Mucosa of rectum (tissue), 2 donors: ENCODE results near the gene NBPF8.
"Not testable (repeated sequence)": the region's sequence is repeated elsewhere in the genome, so short reads cannot be mapped to it uniquely, and the experiment has no call there.

Source experiments
- H3K27ac ChIP-seq, 2 donors: one replicate each; pipeline ENCODE4 v1.7.0; 2013; ENCODE audit warnings: inconsistent platforms in 2 of 2, low read depth in 2 of 2, low read length in 2 of 2
- H3K27me3 ChIP-seq, 2 donors: one replicate each; pipeline ENCODE4 v1.7.0; 2013; ENCODE audit warnings: low read length in 2 of 2; ENCODE audit not compliant: control insufficient read depth in 2 of 2, insufficient read depth in 2 of 2
- H3K36me3 ChIP-seq, 2 donors: one replicate each; pipeline ENCODE4 v1.7.0; 2013; ENCODE audit warnings: low read length in 2 of 2; ENCODE audit not compliant: control insufficient read depth in 2 of 2, insufficient read depth in 2 of 2
- H3K4me1 ChIP-seq, 2 donors: one replicate each; pipeline ENCODE4 v1.7.0; 2013; ENCODE audit warnings: low read length in 2 of 2, mild to moderate bottlenecking in 1 of 2; ENCODE audit not compliant: control insufficient read depth in 2 of 2, insufficient read depth in 2 of 2
- H3K4me3 ChIP-seq, 2 donors: one replicate each; pipeline ENCODE4 v1.7.0; 2013; ENCODE audit warnings: low read length in 2 of 2
- H3K9ac ChIP-seq, 2 donors: one replicate each; pipeline ENCODE4 v1.7.0; 2013; ENCODE audit warnings: low read length in 2 of 2, low read depth in 1 of 2, mild to moderate bottlenecking in 1 of 2
- H3K9me3 ChIP-seq, 2 donors: one replicate each; pipeline ENCODE4 v1.7.0; 2013; ENCODE audit warnings: low read length in 2 of 2; ENCODE audit not compliant: control insufficient read depth in 2 of 2
- donor health status: healthy.
- donor health status: Normal muscosa, but diverticular disease.

Gene NBPF8

DNA sequence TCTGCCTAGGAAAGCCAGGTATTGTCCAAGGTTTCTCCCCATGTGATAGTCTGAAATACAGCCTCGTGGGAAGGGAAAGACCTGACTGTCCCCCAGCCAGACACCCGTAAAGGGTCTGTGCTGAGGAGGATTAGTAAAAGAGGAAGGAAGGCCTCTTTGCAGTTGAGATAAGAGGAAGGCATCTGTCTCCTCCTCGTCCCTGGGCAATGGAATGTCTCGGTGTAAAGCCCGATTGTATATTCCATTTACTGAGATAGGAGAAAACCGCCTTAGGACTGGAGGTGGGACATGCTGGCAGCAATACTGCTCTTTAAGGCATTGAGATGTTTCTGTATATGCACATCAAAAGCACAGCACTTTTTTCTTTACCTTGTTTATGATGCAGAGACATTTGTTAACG lies 10.2 kb downstream of the NBPF8 start:
- not testable (repeated sequence) for H3K27ac ChIP-seq, H3K9me3 ChIP-seq, H3K36me3 ChIP-seq, H3K4me3 ChIP-seq, H3K27me3 ChIP-seq, H3K9ac ChIP-seq, H3K4me1 ChIP-seq

DNA sequence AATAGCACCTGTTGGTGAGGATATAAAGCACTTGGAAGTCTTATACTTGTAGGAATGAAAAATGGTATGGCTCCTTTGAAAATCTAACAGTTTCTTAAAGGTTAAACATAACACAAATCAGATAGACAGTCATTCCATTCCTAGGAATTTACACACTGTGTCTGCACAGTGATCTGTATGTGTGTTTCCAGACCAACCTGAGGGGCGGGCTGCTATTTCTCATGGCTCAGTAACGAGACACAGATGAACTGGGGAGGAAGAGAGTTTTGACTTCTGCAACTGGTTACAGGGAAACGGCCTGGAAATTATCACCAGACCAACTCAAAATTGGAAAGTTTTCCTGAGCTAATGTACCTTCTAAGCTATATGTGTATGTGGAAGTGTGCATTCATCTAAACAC lies 16.8 kb downstream of the NBPF8 start:
- not testable (repeated sequence) for H3K4me1 ChIP-seq, H3K27ac ChIP-seq, H3K9ac ChIP-seq, H3K36me3 ChIP-seq, H3K4me3 ChIP-seq, H3K9me3 ChIP-seq, H3K27me3 ChIP-seq

DNA sequence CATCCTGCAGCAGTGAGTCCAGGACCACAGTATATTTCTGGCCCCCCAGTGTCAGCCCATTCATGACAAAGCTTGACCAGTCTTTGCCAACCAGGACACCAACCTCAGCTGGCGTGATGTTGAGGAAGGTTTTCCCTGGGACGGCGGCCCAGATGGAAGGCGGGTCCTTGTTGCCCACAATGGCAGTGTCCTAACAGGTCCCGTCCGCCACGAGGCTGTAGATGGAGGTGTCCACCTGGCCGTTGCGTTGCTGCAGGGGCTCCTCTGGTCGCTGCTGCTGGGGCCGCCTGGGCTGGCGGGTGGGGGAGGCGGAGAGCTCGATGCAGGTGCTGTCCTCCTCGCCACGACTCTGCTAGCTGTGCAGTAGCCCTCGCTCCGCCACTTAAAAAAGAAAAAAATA lies 19.0 kb downstream of the NBPF8 start:
- H3K4me3 ChIP-seq, H3K9me3 ChIP-seq, H3K36me3 ChIP-seq, H3K27me3 ChIP-seq, H3K4me1 ChIP-seq, H3K27ac ChIP-seq, H3K9ac ChIP-seq: not testable (repeated sequence)

DNA sequence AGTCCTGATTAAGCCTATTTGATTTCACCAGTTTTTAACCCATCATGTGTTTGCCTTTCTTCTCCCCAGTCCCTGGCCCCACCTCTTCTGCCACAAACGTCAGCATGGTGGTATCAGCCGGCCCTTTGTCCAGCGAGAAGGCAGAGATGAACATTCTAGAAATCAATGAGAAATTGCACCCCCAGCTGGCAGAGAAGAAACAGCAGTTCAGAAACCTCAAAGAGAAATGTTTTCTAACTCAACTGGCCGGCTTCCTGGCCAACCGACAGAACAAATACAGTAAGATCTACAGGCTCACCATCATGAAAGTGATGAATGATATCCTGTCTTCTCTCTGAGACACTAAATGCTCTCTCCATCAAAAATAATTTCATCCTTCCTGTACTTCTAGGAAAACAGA lies 34.3 kb downstream of the NBPF8 start:
- H3K36me3 ChIP-seq, H3K27me3 ChIP-seq, H3K9me3 ChIP-seq, H3K9ac ChIP-seq, H3K4me1 ChIP-seq, H3K4me3 ChIP-seq, H3K27ac ChIP-seq: not testable (repeated sequence)
